GM23338 (cell line): Measurements from ENCODE around the gene CACNA1C. TPM values are rescaled to one million over a fixed set of nuclear protein-coding genes. Genes with fewer than 3 reads are reported as not detected.

ENCODE experiments used
- ATAC-seq: fragments of 200-7000 bp; cut with Tn5 transposase; 3 replicates; pipeline ENCODE4 v1.9.1; 2020
- DNase-seq: peaks from one replicate; pipeline ENCODE4 v3.0.0-alpha.2; 2015; ENCODE audit warnings: low spot score
- H2AFZ ChIP-seq: fragments of 200-600 bp; sonication (generic); 2 replicates; pipeline ENCODE4 v1.8.0; 2016; ENCODE audit warnings: antibody characterized with exemption, mild to moderate bottlenecking, moderate library complexity
- H3F3A ChIP-seq: fragments of 200-600 bp; sonication (generic); replicated peaks from 2 replicates; pipeline ENCODE4 v1.8.0; 2017; ENCODE audit warnings: antibody characterized with exemption, mixed run types, low read depth
- H3K27ac ChIP-seq: fragments of 200-600 bp; sonication (generic); 2 replicates; pipeline ENCODE4 v1.6.1; 2016; ENCODE audit warnings: low read depth
- H3K27me3 ChIP-seq: fragments of 200-600 bp; sonication (generic); 2 replicates; pipeline ENCODE4 v1.8.0; 2016; ENCODE audit warnings: mild to moderate bottlenecking, mixed run types, moderate library complexity; ENCODE audit not compliant: insufficient read depth
- H3K36me3 ChIP-seq: fragments of 200-600 bp; sonication (generic); 2 replicates; pipeline ENCODE4 v1.8.0; 2016; ENCODE audit warnings: mild to moderate bottlenecking; ENCODE audit not compliant: insufficient read depth
- H3K4me1 ChIP-seq: fragments of 200-600 bp; sonication (generic); 2 replicates; pipeline ENCODE4 v1.8.0; 2016; ENCODE audit warnings: mild to moderate bottlenecking, moderate library complexity; ENCODE audit not compliant: insufficient read depth
- H3K4me2 ChIP-seq: fragments of 200-600 bp; sonication (generic); 2 replicates; pipeline ENCODE4 v1.7.1; 2017; ENCODE audit warnings: mixed run types
- H3K4me3 ChIP-seq: fragments of 200-600 bp; sonication (generic); 2 replicates; pipeline ENCODE4 v1.6.1; 2016; ENCODE audit warnings: mixed run types
- H3K79me2 ChIP-seq: fragments of 200-600 bp; sonication (generic); replicated peaks from 2 replicates; pipeline ENCODE4 v1.8.0; 2017; ENCODE audit warnings: mild to moderate bottlenecking; ENCODE audit not compliant: insufficient read depth
- H3K9me2 ChIP-seq: fragments of 200-600 bp; sonication (generic); 2 replicates; pipeline ENCODE4 v1.8.0; 2017; ENCODE audit not compliant: insufficient read depth
- H4K20me1 ChIP-seq: fragments of 200-600 bp; sonication (generic); replicated peaks from 2 replicates; pipeline ENCODE4 v1.8.0; 2017; ENCODE audit warnings: mild to moderate bottlenecking; ENCODE audit not compliant: insufficient read depth
- H3K27ac Mint-ChIP-seq: 2 replicates; pipeline ENCODE4 v1.8.0; 2020; ENCODE audit warnings: inconsistent platforms, mild to moderate bottlenecking, moderate library complexity, mixed read lengths
- H3K27me3 Mint-ChIP-seq: 3 replicates; pipeline ENCODE4 v1.8.0; 2022; ENCODE audit warnings: low read depth, mild to moderate bottlenecking, moderate library complexity, mixed read lengths, inconsistent platforms; ENCODE audit not compliant: insufficient read depth, poor library complexity
- H3K36me3 Mint-ChIP-seq: 3 replicates; pipeline ENCODE4 v1.8.0; 2021; ENCODE audit warnings: low read depth, mild to moderate bottlenecking, inconsistent platforms, moderate library complexity, mixed read lengths
- H3K4me1 Mint-ChIP-seq: 3 replicates; pipeline ENCODE4 v1.8.0; 2020; ENCODE audit warnings: mild to moderate bottlenecking, inconsistent platforms, mixed read lengths
- H3K4me3 Mint-ChIP-seq: 3 replicates; pipeline ENCODE4 v1.8.0; 2021; ENCODE audit warnings: moderate library complexity, mild to moderate bottlenecking, inconsistent platforms, mixed read lengths
- H3K9me3 Mint-ChIP-seq: 3 replicates; pipeline ENCODE4 v1.8.0; 2020; ENCODE audit warnings: moderate library complexity, mild to moderate bottlenecking, inconsistent platforms, mixed read lengths
- CREB1 ChIP-seq: fragments of 250-450 bp; sonication (Bioruptor Pico); IDR thresholded peaks from 2 replicates; pipeline ENCODE4 v1.5.0; 2020; ENCODE audit warnings: low read depth, mild to moderate bottlenecking, moderate library complexity
- CTCF ChIP-seq, 2 experiments: fragments of 200-600 bp in 1 of 2; sonication (generic) in 1 of 2; conservative IDR thresholded peaks; 2 replicates each; pipeline versions ENCODE4 v1.5.1 to v1.6.1; 2016 to 2017; ENCODE audit warnings: antibody characterized with exemption in 2 of 2, low read depth in 2 of 2, mild to moderate bottlenecking in 2 of 2, moderate library complexity in 1 of 2
- ETS1 ChIP-seq: IDR thresholded peaks from 2 replicates; pipeline ENCODE4 v1.6.1; 2016; ENCODE audit warnings: antibody characterized with exemption
- EZH2 ChIP-seq: fragments of 200-600 bp; sonication (generic); IDR thresholded peaks from one replicate; pipeline ENCODE4 v1.8.0; 2017; ENCODE audit warnings: antibody characterized with exemption, mild to moderate bottlenecking, low read depth; ENCODE audit not compliant: unreplicated experiment
- EZH2phosphoT487 ChIP-seq: fragments of 200-600 bp; sonication (generic); IDR thresholded peaks from one replicate; pipeline ENCODE4 v1.8.1; 2018; ENCODE audit warnings: antibody characterized with exemption; ENCODE audit not compliant: unreplicated experiment
- JUNB ChIP-seq: IDR thresholded peaks from one replicate; pipeline ENCODE4 v1.6.1; 2016; ENCODE audit warnings: antibody characterized with exemption; ENCODE audit not compliant: unreplicated experiment
- NANOG ChIP-seq: IDR thresholded peaks from 2 replicates; pipeline ENCODE4 v1.6.1; 2016; ENCODE audit warnings: antibody characterized with exemption, borderline replicate concordance
- POLR2AphosphoS5 ChIP-seq: IDR thresholded peaks from 2 replicates; pipeline ENCODE4 v1.6.1; 2016; ENCODE audit warnings: antibody characterized with exemption, low read depth
- STAT1 ChIP-seq: IDR thresholded peaks from one replicate; pipeline ENCODE4 v1.6.1; 2016; ENCODE audit warnings: antibody characterized with exemption; ENCODE audit not compliant: unreplicated experiment
- ZNF114 ChIP-seq: fragments of 250-450 bp; sonication (Bioruptor Pico); IDR thresholded peaks from 2 replicates; pipeline ENCODE4 v1.5.0; 2020; ENCODE audit warnings: mild to moderate bottlenecking, moderate library complexity
- ZNF331 ChIP-seq: fragments of 250-450 bp; sonication (Bioruptor Pico); IDR thresholded peaks from 2 replicates; pipeline ENCODE4 v1.5.0; 2020; ENCODE audit warnings: low read depth, mild to moderate bottlenecking, moderate library complexity
- ZNF462 ChIP-seq: fragments of 250-450 bp; sonication (Bioruptor Pico); IDR thresholded peaks from 2 replicates; pipeline ENCODE4 v1.5.0; 2020; ENCODE audit warnings: mild to moderate bottlenecking, moderate library complexity
- polyA plus RNA-seq: library from polyadenylated mRNA; unstranded; fragments of >200 nt; fragmentation: Nextera tagmentation; extraction: Ambion mirVana; gene quantifications from 2 replicates; pipeline ENCODE4 v1.2.1, GENCODE V29; 2016
- total RNA-seq: library from RNA; depleted of rRNA; stranded (reverse); fragments of >200 nt; shearing (Covaris generic); gene quantifications from 2 replicates; pipeline ENCODE4 v1.2.3, GENCODE V29; 2014
- TF ChIP-seq, protein P1 (sequence below): IDR thresholded peaks from one replicate; pipeline ENCODE4 v1.6.1; 2018; ENCODE audit warnings: antibody characterized with exemption; ENCODE audit not compliant: unreplicated experiment

CACNA1C gene
- total and polyA plus RNA-seq, 2 experiments from 2014 or later, result 0.78 to 2.1 TPM

GRCh38 chr12:2126676-2127406 lies 74.1 kb downstream of the CACNA1C start:
- Histone ChIP-seq H3K9me2 (no peaks in the 10 kb centered on the region), H2AFZ (no peak overlapping the region), H3K79me2 (no peaks in the 10 kb centered on the region), H3K4me3 (no peak overlapping the region), H3F3A (no peaks in the 10 kb centered on the region), H3K27ac (no peak overlapping the region), H3K4me1 (no peaks in the 10 kb centered on the region), H3K27me3 (no peaks in the 10 kb centered on the region), H4K20me1 (no peaks in the 10 kb centered on the region), H3K36me3 (no peaks in the 10 kb centered on the region), H3K4me2 (no peak overlapping the region)
- ATAC-seq, result no peak
- Mint-ChIP-seq H3K36me3 (no peaks in the 10 kb centered on the region; the same call in 2 of the 3 replicates), H3K27me3 (peaks cover 4% of the 10 kb centered on the region), H3K4me3 (no peak overlapping the region), H3K4me1 (peaks cover 4% of the 10 kb centered on the region), H3K27ac (no peak overlapping the region), H3K9me3 (no peaks in the 10 kb centered on the region; the same call in 2 of the 3 replicates)
- TF ChIP-seq EZH2 (no peak), CTCF (conservative IDR thresholded peaks at IDR 0.05; ENCODE audit: low read depth in 2 of 2) (no peak), ZNF462 (CRISPR knock-in tag) (no peak), STAT1 (no peak), CREB1 (CRISPR knock-in tag) (no peak), POLR2AphosphoS5 (no peak), NANOG (no peak), ETS1 (no peak), EZH2phosphoT487 (no peak), ZNF114 (CRISPR knock-in tag) (no peak), ZNF331 (CRISPR knock-in tag) (no peak), JUNB (no peak)
- TF ChIP-seq, protein P1, sequence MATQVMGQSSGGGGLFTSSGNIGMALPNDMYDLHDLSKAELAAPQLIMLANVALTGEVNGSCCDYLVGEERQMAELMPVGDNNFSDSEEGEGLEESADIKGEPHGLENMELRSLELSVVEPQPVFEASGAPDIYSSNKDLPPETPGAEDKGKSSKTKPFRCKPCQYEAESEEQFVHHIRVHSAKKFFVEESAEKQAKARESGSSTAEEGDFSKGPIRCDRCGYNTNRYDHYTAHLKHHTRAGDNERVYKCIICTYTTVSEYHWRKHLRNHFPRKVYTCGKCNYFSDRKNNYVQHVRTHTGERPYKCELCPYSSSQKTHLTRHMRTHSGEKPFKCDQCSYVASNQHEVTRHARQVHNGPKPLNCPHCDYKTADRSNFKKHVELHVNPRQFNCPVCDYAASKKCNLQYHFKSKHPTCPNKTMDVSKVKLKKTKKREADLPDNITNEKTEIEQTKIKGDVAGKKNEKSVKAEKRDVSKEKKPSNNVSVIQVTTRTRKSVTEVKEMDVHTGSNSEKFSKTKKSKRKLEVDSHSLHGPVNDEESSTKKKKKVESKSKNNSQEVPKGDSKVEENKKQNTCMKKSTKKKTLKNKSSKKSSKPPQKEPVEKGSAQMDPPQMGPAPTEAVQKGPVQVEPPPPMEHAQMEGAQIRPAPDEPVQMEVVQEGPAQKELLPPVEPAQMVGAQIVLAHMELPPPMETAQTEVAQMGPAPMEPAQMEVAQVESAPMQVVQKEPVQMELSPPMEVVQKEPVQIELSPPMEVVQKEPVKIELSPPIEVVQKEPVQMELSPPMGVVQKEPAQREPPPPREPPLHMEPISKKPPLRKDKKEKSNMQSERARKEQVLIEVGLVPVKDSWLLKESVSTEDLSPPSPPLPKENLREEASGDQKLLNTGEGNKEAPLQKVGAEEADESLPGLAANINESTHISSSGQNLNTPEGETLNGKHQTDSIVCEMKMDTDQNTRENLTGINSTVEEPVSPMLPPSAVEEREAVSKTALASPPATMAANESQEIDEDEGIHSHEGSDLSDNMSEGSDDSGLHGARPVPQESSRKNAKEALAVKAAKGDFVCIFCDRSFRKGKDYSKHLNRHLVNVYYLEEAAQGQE, result no peak
- DNase-seq, result no peak
